ENCODE measurements around the gene ADGRG4.
"Not testable (repeated sequence)": the region's sequence is repeated elsewhere in the genome, so short reads cannot be mapped to it uniquely, and the experiment has no call there.

Gene ADGRG4

GRCh38 chrX:136271300-136271699 is 29.5 kb upstream of the ADGRG4 start:
- DNase-seq, result peak; percentile 47 to 88 (median 78)
- 20% methylated on average over 1 of the region's 1 CpG for WGBS (ENCODE audit: insufficient coverage)
- Histone ChIP-seq H3K4me3 (ENCODE audit: control insufficient read depth in 1 of 7, extremely low read depth in 1 of 7, insufficient read depth in 4 of 7, low read depth in 2 of 7, low read length in 6 of 7) (no peak overlapping the region), H3K4me1 (ENCODE audit: control extremely low read depth in 1 of 4, control insufficient read depth in 4 of 4, insufficient read depth in 4 of 4, low read length in 3 of 4) (peaks cover 0 to 29% (median 16%) of the 10 kb centered on the region in 4 experiments), H3K27me3 (replicated peaks in 2 of 5; ENCODE audit: control insufficient read depth in 4 of 5, insufficient read depth in 5 of 5, low read length in 4 of 5) (no peaks in the 10 kb centered on the region), H3K36me3 (ENCODE audit: control insufficient read depth in 4 of 4, insufficient read depth in 4 of 4, low read length in 3 of 4) (no peaks in the 10 kb centered on the region), H3K27ac (ENCODE audit: insufficient read depth in 1 of 2, low read depth in 1 of 2, low read length in 2 of 2, poor library complexity in 1 of 2, severe bottlenecking in 2 of 2) (no peak overlapping the region), H3K9me3 (ENCODE audit: control extremely low read depth in 1 of 5, control insufficient read depth in 4 of 5, insufficient read depth in 2 of 5, low read depth in 1 of 5, low read length in 4 of 5) (no peaks in the 10 kb centered on the region)
- POLR2A ChIA-PET, result interaction anchor here (0.7 kb wide), 1 partner anchor 23 kb away, joined by 13 read pairs; no protein-coding TSS in a partner anchor
- CTCF ChIA-PET, result interaction anchor here (1.3 kb wide), 1 partner anchor 19 kb away, joined by 4 read pairs; no protein-coding TSS in a partner anchor

- Histone ChIP-seq H3K36me3 (ENCODE audit: control insufficient read depth in 4 of 4, insufficient read depth in 4 of 4, low read length in 3 of 4) (no peaks in the 10 kb centered on the region), H3K27ac (ENCODE audit: insufficient read depth in 1 of 2, low read depth in 1 of 2, low read length in 2 of 2, poor library complexity in 1 of 2, severe bottlenecking in 2 of 2) (no peak overlapping the region), H3K4me3 (ENCODE audit: control insufficient read depth in 1 of 7, extremely low read depth in 1 of 7, insufficient read depth in 4 of 7, low read depth in 2 of 7, low read length in 6 of 7) (no peak overlapping the region), H3K27me3 (replicated peaks in 2 of 5; ENCODE audit: control insufficient read depth in 4 of 5, insufficient read depth in 5 of 5, low read length in 4 of 5) (no peaks in the 10 kb centered on the region), H3K9me3 (ENCODE audit: control extremely low read depth in 1 of 5, control insufficient read depth in 4 of 5, insufficient read depth in 2 of 5, low read depth in 1 of 5, low read length in 4 of 5) (no peaks in the 10 kb centered on the region), H3K4me1 (ENCODE audit: control extremely low read depth in 1 of 4, control insufficient read depth in 4 of 4, insufficient read depth in 4 of 4, low read length in 3 of 4) (peaks cover 0 to 29% (median 16%) of the 10 kb centered on the region in 4 experiments)
- no CpG with 5 or more reads among the region's 1 CpG for whole genome bisulfite sequencing (ENCODE audit: insufficient coverage)
- CTCF ChIA-PET, result interaction anchor here (0.9 kb wide), 1 partner anchor 244 kb away, joined by 3 read pairs; no protein-coding TSS in a partner anchor
- POLR2A ChIA-PET, result no interaction called here
- no peak for DNase-seq
Observed at GRCh38 chrX:136272325-136272724, 28.4 kb upstream of the ADGRG4 start.

- POLR2A ChIA-PET, result no interaction called here
- CTCF ChIA-PET, result no interaction called here
Observed at GRCh38 chrX:136273986-136274385, 26.8 kb upstream of the ADGRG4 start.

GRCh38 chrX:136275553-136275952 is 25.2 kb upstream of the ADGRG4 start:
- Histone ChIP-seq H3K4me1 (ENCODE audit: control extremely low read depth in 1 of 4, control insufficient read depth in 4 of 4, insufficient read depth in 4 of 4, low read length in 3 of 4) (peaks cover 0 to 15% (median 12%) of the 10 kb centered on the region in 4 experiments), H3K36me3 (ENCODE audit: control insufficient read depth in 4 of 4, insufficient read depth in 4 of 4, low read length in 3 of 4) (no peaks in the 10 kb centered on the region), H3K27ac (ENCODE audit: insufficient read depth in 1 of 2, low read depth in 1 of 2, low read length in 2 of 2, poor library complexity in 1 of 2, severe bottlenecking in 2 of 2) (no peak overlapping the region), H3K27me3 (replicated peaks in 2 of 5; ENCODE audit: control insufficient read depth in 4 of 5, insufficient read depth in 5 of 5, low read length in 4 of 5) (peaks cover 0 to 3% (median 0%) of the 10 kb centered on the region in 5 experiments), H3K9me3 (ENCODE audit: control extremely low read depth in 1 of 5, control insufficient read depth in 4 of 5, insufficient read depth in 2 of 5, low read depth in 1 of 5, low read length in 4 of 5) (no peaks in the 10 kb centered on the region), H3K4me3 (ENCODE audit: control insufficient read depth in 1 of 7, extremely low read depth in 1 of 7, insufficient read depth in 4 of 7, low read depth in 2 of 7, low read length in 6 of 7) (no peak overlapping the region)
- WGBS (ENCODE audit: insufficient coverage), result 83% methylated on average over 4 of the region's 4 CpGs
- DNase-seq, result no peak
- ChIA-PET POLR2A (no interaction called here), CTCF (interaction anchor here (1.4 kb wide), 1 partner anchor 217 kb away, joined by 4 read pairs; no protein-coding TSS in a partner anchor)

More at GRCh38 chrX:136273986-136274385, 26.8 kb upstream of the ADGRG4 start:
- no peak for DNase-seq
- no peak overlapping the region for H3K4me3 ChIP-seq (ENCODE audit: control insufficient read depth in 1 of 7, extremely low read depth in 1 of 7, insufficient read depth in 4 of 7, low read depth in 2 of 7, low read length in 6 of 7)
- WGBS (ENCODE audit: insufficient coverage), result no CpG with 5 or more reads among the region's 1 CpG
- no peak overlapping the region for H3K27ac ChIP-seq (ENCODE audit: insufficient read depth in 1 of 2, low read depth in 1 of 2, low read length in 2 of 2, poor library complexity in 1 of 2, severe bottlenecking in 2 of 2)
- H3K27me3 ChIP-seq (replicated peaks in 2 of 5; ENCODE audit: control insufficient read depth in 4 of 5, insufficient read depth in 5 of 5, low read length in 4 of 5), result peaks cover 0 to 3% (median 0%) of the 10 kb centered on the region in 5 experiments
- H3K4me1 ChIP-seq (ENCODE audit: control extremely low read depth in 1 of 4, control insufficient read depth in 4 of 4, insufficient read depth in 4 of 4, low read length in 3 of 4), result peaks cover 0 to 23% (median 14%) of the 10 kb centered on the region in 4 experiments
- no peaks in the 10 kb centered on the region for H3K9me3 ChIP-seq (ENCODE audit: control extremely low read depth in 1 of 5, control insufficient read depth in 4 of 5, insufficient read depth in 2 of 5, low read depth in 1 of 5, low read length in 4 of 5)
- no peaks in the 10 kb centered on the region for H3K36me3 ChIP-seq (ENCODE audit: control insufficient read depth in 4 of 4, insufficient read depth in 4 of 4, low read length in 3 of 4)

- H3K36me3 ChIP-seq (ENCODE audit: control insufficient read depth in 4 of 4, insufficient read depth in 4 of 4, low read length in 3 of 4); H3K27me3 ChIP-seq (replicated peaks in 2 of 5; ENCODE audit: control insufficient read depth in 4 of 5, insufficient read depth in 5 of 5, low read length in 4 of 5); CTCF ChIA-PET; DNase-seq; H3K9me3 ChIP-seq (ENCODE audit: control extremely low read depth in 1 of 5, control insufficient read depth in 4 of 5, insufficient read depth in 2 of 5, low read depth in 1 of 5, low read length in 4 of 5); H3K4me1 ChIP-seq (ENCODE audit: control extremely low read depth in 1 of 4, control insufficient read depth in 4 of 4, insufficient read depth in 4 of 4, low read length in 3 of 4); POLR2A ChIA-PET; H3K27ac ChIP-seq (ENCODE audit: insufficient read depth in 1 of 2, low read depth in 1 of 2, low read length in 2 of 2, poor library complexity in 1 of 2, severe bottlenecking in 2 of 2); H3K4me3 ChIP-seq (ENCODE audit: control insufficient read depth in 1 of 7, extremely low read depth in 1 of 7, insufficient read depth in 4 of 7, low read depth in 2 of 7, low read length in 6 of 7): not testable (repeated sequence)
- 83% methylated on average over 4 of the region's 5 CpGs for WGBS (ENCODE audit: insufficient coverage)
Observed at GRCh38 chrX:136286375-136286774, 14.4 kb upstream of the ADGRG4 start.

GRCh38 chrX:136291824-136292223 is 8.9 kb upstream of the ADGRG4 start:
- WGBS (ENCODE audit: insufficient coverage), result 100% methylated on average over 1 of the region's 2 CpGs
- ChIA-PET CTCF (no interaction called here), POLR2A (no interaction called here)
- H3K4me1 ChIP-seq (ENCODE audit: control extremely low read depth in 1 of 4, control insufficient read depth in 4 of 4, insufficient read depth in 4 of 4, low read length in 3 of 4), result no peaks in the 10 kb centered on the region
- no peak overlapping the region for H3K4me3 ChIP-seq (ENCODE audit: control insufficient read depth in 1 of 7, extremely low read depth in 1 of 7, insufficient read depth in 4 of 7, low read depth in 2 of 7, low read length in 6 of 7)
- no peak overlapping the region for H3K27ac ChIP-seq (ENCODE audit: insufficient read depth in 1 of 2, low read depth in 1 of 2, low read length in 2 of 2, poor library complexity in 1 of 2, severe bottlenecking in 2 of 2)
- peaks cover 0 to 3% (median 0%) of the 10 kb centered on the region in 5 experiments for H3K27me3 ChIP-seq (replicated peaks in 2 of 5; ENCODE audit: control insufficient read depth in 4 of 5, insufficient read depth in 5 of 5, low read length in 4 of 5)
- DNase-seq, result no peak
- no peaks in the 10 kb centered on the region for H3K36me3 ChIP-seq (ENCODE audit: control insufficient read depth in 4 of 4, insufficient read depth in 4 of 4, low read length in 3 of 4)
- H3K9me3 ChIP-seq (ENCODE audit: control extremely low read depth in 1 of 5, control insufficient read depth in 4 of 5, insufficient read depth in 2 of 5, low read depth in 1 of 5, low read length in 4 of 5), result no peaks in the 10 kb centered on the region

- no peak for DNase-seq
- 50% methylated on average over 1 of the region's 2 CpGs for WGBS (ENCODE audit: insufficient coverage)
- peaks cover 0 to 3% (median 0%) of the 10 kb centered on the region in 5 experiments for H3K27me3 ChIP-seq (replicated peaks in 2 of 5; ENCODE audit: control insufficient read depth in 4 of 5, insufficient read depth in 5 of 5, low read length in 4 of 5)
- no peaks in the 10 kb centered on the region for H3K9me3 ChIP-seq (ENCODE audit: control extremely low read depth in 1 of 5, control insufficient read depth in 4 of 5, insufficient read depth in 2 of 5, low read depth in 1 of 5, low read length in 4 of 5)
- no peak overlapping the region for H3K4me3 ChIP-seq (ENCODE audit: control insufficient read depth in 1 of 7, extremely low read depth in 1 of 7, insufficient read depth in 4 of 7, low read depth in 2 of 7, low read length in 6 of 7)
- POLR2A ChIA-PET, result no interaction called here
- no peak overlapping the region for H3K27ac ChIP-seq (ENCODE audit: insufficient read depth in 1 of 2, low read depth in 1 of 2, low read length in 2 of 2, poor library complexity in 1 of 2, severe bottlenecking in 2 of 2)
- no peaks in the 10 kb centered on the region for H3K4me1 ChIP-seq (ENCODE audit: control extremely low read depth in 1 of 4, control insufficient read depth in 4 of 4, insufficient read depth in 4 of 4, low read length in 3 of 4)
- CTCF ChIA-PET, result no interaction called here
- no peaks in the 10 kb centered on the region for H3K36me3 ChIP-seq (ENCODE audit: control insufficient read depth in 4 of 4, insufficient read depth in 4 of 4, low read length in 3 of 4)
Observed at GRCh38 chrX:136292656-136293055, 8.1 kb upstream of the ADGRG4 start.

Data from common myeloid progenitor, CD34-positive (primary cell).